H1 (cell line): ENCODE measurements around the gene PTPA. TPM values are rescaled to one million over a fixed set of nuclear protein-coding genes. Genes with fewer than 3 reads are reported as not detected.

Experiments used
- CTCF ChIA-PET: fragments of 300-600 bp; sonication (Branson Sonifier 250); formaldehyde crosslinking; loops from one replicate; lab custom pipeline; 2021; ENCODE audit not compliant: partially characterized antibody; lab: Charles Lee
- POLR2A ChIA-PET: fragments of 300-600 bp; sonication (Branson Sonifier 250); formaldehyde crosslinking; loops from one replicate; lab custom pipeline; 2021; ENCODE audit warnings: inconsistent platforms; ENCODE audit not compliant: partially characterized antibody; lab: Charles Lee
- DNase-seq, 2 experiments: peaks; one replicate each; pipeline versions ENCODE4 v3.0.0 to v3.0.0-alpha.2; 2010 to 2022; ENCODE audit warnings: low spot score in 2 of 2, low read depth in 1 of 2, mixed read lengths in 1 of 2
- FAIRE-seq: peaks from 2 replicates; lab custom pipeline; 2011; peaks lifted over from hg19 to GRCh38; lab: Jason Lieb, UNC
- H2AFZ ChIP-seq: 2 replicates; pipeline ENCODE4 v1.8.1; 2012; ENCODE audit warnings: low read length, inconsistent platforms
- H2AK5ac ChIP-seq: 2 replicates; pipeline ENCODE4 v1.6.1; 2013; ENCODE audit warnings: low read depth, low read length
- H2BK120ac ChIP-seq: replicated peaks from 2 replicates; pipeline ENCODE3; 2013; ENCODE audit warnings: low read depth, low read length, inconsistent platforms
- H2BK12ac ChIP-seq: 2 replicates; pipeline ENCODE4 v1.6.1; 2013; ENCODE audit warnings: low read depth, low read length
- H2BK15ac ChIP-seq: 2 replicates; pipeline ENCODE4 v1.6.1; 2013; ENCODE audit warnings: low read length
- H2BK20ac ChIP-seq: 2 replicates; pipeline ENCODE4 v1.6.1; 2013; ENCODE audit warnings: low read length
- H2BK5ac ChIP-seq: 2 replicates; pipeline ENCODE4 v1.6.1; 2013; ENCODE audit warnings: low read depth, low read length
- H3K14ac ChIP-seq: 2 replicates; pipeline ENCODE4 v1.6.1; 2013; ENCODE audit warnings: inconsistent platforms; ENCODE audit not compliant: insufficient read length
- H3K18ac ChIP-seq: 2 replicates; pipeline ENCODE4 v1.6.1; 2013; ENCODE audit warnings: low read length; ENCODE audit errors: extremely low read depth
- H3K23ac ChIP-seq: 2 replicates; pipeline ENCODE4 v1.6.1; 2013; ENCODE audit warnings: inconsistent platforms; ENCODE audit not compliant: insufficient read length
- H3K23me2 ChIP-seq: 2 replicates; pipeline ENCODE4 v1.6.1; 2013; ENCODE audit warnings: low read depth, low read length
- H3K27ac ChIP-seq: 2 replicates; pipeline ENCODE4 v1.6.1; 2011; ENCODE audit warnings: low read depth, low read length, inconsistent platforms
- H3K27me3 ChIP-seq, 4 experiments: replicated peaks in 1 of 4; 1 replicate in 1 of 4; 2 replicates in 3 of 4; pipeline versions ENCODE4 v1.6.1 to v1.8.1; 2011 to 2013; ENCODE audit warnings: low read length in 3 of 4, mild to moderate bottlenecking in 3 of 4, inconsistent platforms in 2 of 4, mixed read lengths in 2 of 4, moderate library complexity in 1 of 4; ENCODE audit not compliant: control insufficient read depth in 3 of 4, insufficient read depth in 3 of 4; ENCODE audit errors: extremely low read depth in 1 of 4
- H3K36me3 ChIP-seq, 4 experiments: 2 replicates each; pipeline versions ENCODE4 v1.6.1 to v1.8.1; 2011 to 2013; ENCODE audit warnings: mild to moderate bottlenecking in 4 of 4, low read length in 3 of 4, moderate library complexity in 2 of 4, control low read depth in 1 of 4, inconsistent platforms in 1 of 4; ENCODE audit not compliant: insufficient read depth in 4 of 4, control insufficient read depth in 2 of 4
- H3K4ac ChIP-seq: replicated peaks from 2 replicates; pipeline ENCODE3; 2013; ENCODE audit warnings: low read length, low read depth, mixed read lengths, inconsistent platforms; ENCODE audit not compliant: insufficient read length
- H3K4me1 ChIP-seq, 4 experiments: replicated peaks in 1 of 4; 1 replicate in 1 of 4; 2 replicates in 3 of 4; pipeline versions ENCODE4 v1.6.1 to v1.8.1; 2011 to 2013; ENCODE audit warnings: low read length in 3 of 4, inconsistent platforms in 2 of 4, mixed read lengths in 1 of 4; ENCODE audit not compliant: insufficient read depth in 4 of 4, control insufficient read depth in 3 of 4
- H3K4me2 ChIP-seq, 2 experiments: 2 replicates each; pipeline versions ENCODE4 v1.6.1 to v1.8.1; 2011 to 2013; ENCODE audit warnings: low read depth in 2 of 2, low read length in 2 of 2, control low read depth in 1 of 2, inconsistent platforms in 1 of 2, mild to moderate bottlenecking in 1 of 2; ENCODE audit not compliant: insufficient read depth in 1 of 2
- H3K4me3 ChIP-seq, 4 experiments: fragments of 200-600, 300-600 bp in 1 of 4; sonication (generic), shearing (Covaris generic), sonication (Bioruptor Twin) in 1 of 4; 2 replicates each; pipeline versions ENCODE4 v1.5.1 to v1.8.1; 2011 to 2016; ENCODE audit warnings: low read length in 4 of 4, low read depth in 3 of 4, control low read depth in 2 of 4, inconsistent platforms in 2 of 4, mild to moderate bottlenecking in 2 of 4, mixed read lengths in 1 of 4, moderate library complexity in 1 of 4; ENCODE audit not compliant: insufficient read depth in 2 of 4; ENCODE audit errors: extremely low read depth in 1 of 4
- H3K56ac ChIP-seq: replicated peaks from 2 replicates; pipeline ENCODE3; 2013; ENCODE audit warnings: low read depth, mild to moderate bottlenecking, mixed read lengths, low read length, inconsistent platforms; ENCODE audit not compliant: insufficient read length
- H3K79me1 ChIP-seq: 2 replicates; pipeline ENCODE4 v1.6.1; 2013; ENCODE audit warnings: low read depth, low read length, control low read depth
- H3K79me2 ChIP-seq, 2 experiments: 2 replicates each; pipeline versions ENCODE4 v1.6.1 to v1.8.1; 2012 to 2013; ENCODE audit warnings: low read length in 2 of 2, mild to moderate bottlenecking in 2 of 2, inconsistent platforms in 1 of 2; ENCODE audit not compliant: insufficient read depth in 2 of 2, control insufficient read depth in 1 of 2
- H3K9ac ChIP-seq, 4 experiments: replicated peaks in 1 of 4; 1 replicate in 1 of 4; 2 replicates in 3 of 4; pipeline versions ENCODE4 v1.6.1 to v1.8.1; 2011 to 2013; ENCODE audit warnings: low read depth in 3 of 4, low read length in 3 of 4, control low read depth in 2 of 4, mild to moderate bottlenecking in 2 of 4, moderate library complexity in 2 of 4, inconsistent platforms in 1 of 4; ENCODE audit errors: extremely low read depth in 1 of 4
- H3K9me3 ChIP-seq, 2 experiments: 2 replicates each; pipeline versions ENCODE4 v1.6.1 to v1.8.1; 2012 to 2013; ENCODE audit warnings: mild to moderate bottlenecking in 2 of 2, moderate library complexity in 2 of 2, control low read depth in 1 of 2, inconsistent platforms in 1 of 2, low read depth in 1 of 2, low read length in 1 of 2, mixed read lengths in 1 of 2; ENCODE audit not compliant: insufficient read depth in 2 of 2
- H4K20me1 ChIP-seq, 2 experiments: replicated peaks in 1 of 2; 2 replicates each; pipeline versions ENCODE3 to v1.8.1; 2011 to 2013; ENCODE audit warnings: inconsistent platforms in 2 of 2, low read length in 2 of 2, mild to moderate bottlenecking in 1 of 2; ENCODE audit not compliant: insufficient read depth in 2 of 2, control insufficient read depth in 1 of 2
- H4K5ac ChIP-seq: 2 replicates; pipeline ENCODE4 v1.6.1; 2013; ENCODE audit warnings: low read length, low read depth, mixed read lengths, inconsistent platforms; ENCODE audit not compliant: insufficient read length
- H4K8ac ChIP-seq: 2 replicates; pipeline ENCODE4 v1.8.0; 2013; ENCODE audit warnings: mild to moderate bottlenecking, moderate library complexity, low read length, inconsistent platforms; ENCODE audit not compliant: insufficient read depth; ENCODE audit errors: extremely low read depth
- H4K91ac ChIP-seq: replicated peaks from 2 replicates; pipeline ENCODE3; 2013; ENCODE audit warnings: low read length, mixed read lengths, inconsistent platforms; ENCODE audit not compliant: insufficient read length
- ASH2L ChIP-seq: fragments of 200-600, 300-600 bp; sonication (generic); IDR thresholded peaks from one replicate; pipeline ENCODE4 v1.7.1; 2017; ENCODE audit warnings: low read length
- GABPA ChIP-seq: IDR thresholded peaks from 2 replicates; pipeline ENCODE4 v1.6.1; 2011; ENCODE audit warnings: mild to moderate bottlenecking, low read length, moderate library complexity, borderline replicate concordance; ENCODE audit not compliant: insufficient read depth
- HDAC2 ChIP-seq, 2 experiments: fragments of 300-600 bp in 1 of 2; sonication (generic) in 1 of 2; IDR thresholded peaks; 2 replicates each; pipeline ENCODE4 v1.6.1; 2011 to 2012; ENCODE audit warnings: low read depth in 2 of 2, low read length in 2 of 2, mild to moderate bottlenecking in 2 of 2, moderate library complexity in 2 of 2, borderline replicate concordance in 1 of 2, inconsistent platforms in 1 of 2
- HDAC6 ChIP-seq: IDR thresholded peaks from one replicate; pipeline ENCODE4 v1.7.1; 2012; ENCODE audit warnings: low read depth, mild to moderate bottlenecking, inconsistent platforms, low read length, moderate library complexity
- JUN ChIP-seq: IDR thresholded peaks from 2 replicates; pipeline ENCODE4 v1.6.1; 2011; ENCODE audit warnings: low read depth, mild to moderate bottlenecking, improper control_type of control experiment, low read length
- KDM4A ChIP-seq: IDR thresholded peaks from one replicate; pipeline ENCODE4 v1.7.1; 2012; ENCODE audit warnings: low read depth, mild to moderate bottlenecking, moderate library complexity, low read length, inconsistent platforms; ENCODE audit not compliant: severe bottlenecking
- NANOG ChIP-seq: IDR thresholded peaks from 2 replicates; pipeline ENCODE4 v1.6.1; 2011; ENCODE audit warnings: low read length, low read depth, mild to moderate bottlenecking, inconsistent platforms; ENCODE audit not compliant: insufficient read depth, poor library complexity, severe bottlenecking
- PHF8 ChIP-seq: fragments of 200-600 bp; sonication (generic); conservative IDR thresholded peaks from 2 replicates; pipeline ENCODE4 v1.7.1; 2012; ENCODE audit warnings: low read depth, mild to moderate bottlenecking, inconsistent platforms, low read length, moderate library complexity
- WGBS, 2 experiments: shearing (Covaris generic) in 1 of 2; methylation state at CpG; one replicate each; pipeline versions ENCODE4 v1.1.6 to v1.1.7; 2013 to 2015; ENCODE audit warnings: low lambda C conversion rate in 2 of 2, mixed read lengths in 2 of 2, inconsistent platforms in 1 of 2, low coverage in 1 of 2, missing lambda C conversion rate in 1 of 2; ENCODE audit not compliant: insufficient replicate concordance in 2 of 2, insufficient coverage in 1 of 2, insufficient read length in 1 of 2; ENCODE audit errors: extremely low coverage in 1 of 2, missing lambda C conversion rate in 1 of 2; 5-methylcytosine and 5-hydroxymethylcytosine counted together
- polyA plus RNA-seq, 7 experiments: library from polyadenylated mRNA; depleted of rRNA in 3 of 7; stranded (reverse) in 5 of 7; unstranded in 2 of 7; fragments of >200 nt in 5 of 7; fragments of 200-250 nt in 2 of 7; gene quantifications; 1 replicate in 5 of 7; 2 replicates in 1 of 7; 4 replicates in 1 of 7; pipeline versions ENCODE4 v1.2.1 to v1.2.3, GENCODE V29; 2011 to 2013; ENCODE audit warnings: missing spikeins in 2 of 7, mixed read lengths in 2 of 7
- total RNA-seq: library from RNA; stranded (reverse); fragmentation: NEBNext Ultra II Directional; extraction: Animal tissue kit (Norgen Biotek cat#: 25700); gene quantifications from 2 replicates; pipeline ENCODE4 v1.2.1, GENCODE V29; 2021

PTPA gene
- total and polyA plus RNA-seq, 2 of the 8 experiments (the other 6 are each of a cell fraction or from before 2014, with no cell fraction given) = 114 to 145 TPM

GRCh38 chr9:129109952-129110739 lies 1.1 kb upstream of the PTPA start:
- peaks cover 0 to 15% (median 13%) of the 10 kb centered on the region in 4 experiments; a peak in 5 of 7 replicates for H3K27me3 ChIP-seq
- H2AFZ ChIP-seq = peak overlapping the region; percentile 47; the same call in 1 of the 2 replicates
- peak; percentile 36 for TF ChIP-seq ASH2L
- peak; percentile 91 for TF ChIP-seq KDM4A
- 0 out of 2 replicates have a peak, but pooled peaks have one; percentile 23 for TF ChIP-seq PHF8
- no peak for TF ChIP-seq GABPA
- TF ChIP-seq NANOG = no peak
- peak in 1 of 2 experiments; percentile 45; a peak in 1 of 4 replicates for TF ChIP-seq HDAC2 (IDR thresholded peaks at IDR 0.05; ENCODE audit: borderline replicate concordance in 1 of 2, low read depth in 2 of 2, low read length in 2 of 2)
- no peak for TF ChIP-seq JUN
- no peak for TF ChIP-seq HDAC6

More at GRCh38 chr9:129109952-129110739, 1.1 kb upstream of the PTPA start:
- Histone ChIP-seq H2BK12ac (no peak overlapping the region), H2BK15ac (no peak overlapping the region), H3K4me1 (peaks cover 0 to 5% (median 3%) of the 10 kb centered on the region in 4 experiments; a peak in 3 of 7 replicates), H4K20me1 (peaks cover 0 to 2% of the 10 kb centered on the region in 2 experiments), H3K4ac (peak overlapping the region; percentile 85), H3K23ac (no peak overlapping the region), H3K23me2 (peaks cover 10% of the 10 kb centered on the region), H4K91ac (no peak overlapping the region), H3K18ac (no peak overlapping the region; the same call in 1 of the 2 replicates), H3K36me3 (no peaks in the 10 kb centered on the region), H3K9me3 (no peaks in the 10 kb centered on the region), H2BK20ac (no peak overlapping the region), H4K8ac (peak overlapping the region; percentile 63), H2AK5ac (no peak overlapping the region), H3K9ac (peak overlapping the region in 1 of 4 experiments; percentile 20; a peak in 4 of 7 replicates), H2BK5ac (no peak overlapping the region), H3K79me2 (peaks cover 0 to 34% of the 10 kb centered on the region in 2 experiments; a peak in 3 of 4 replicates), H3K79me1 (peaks cover 4% of the 10 kb centered on the region), H3K27ac (no peak overlapping the region), H3K4me3 (peak overlapping the region; percentile 75 to 95 (median 84)), H3K56ac (peak overlapping the region; percentile 69), H4K5ac (no peak overlapping the region), H3K4me2 (peak overlapping the region; percentile 84 to 87), H2BK120ac (no peak overlapping the region), H3K14ac (no peak overlapping the region)
- DNase-seq (peak in 1 of 2 experiments; percentile 65), FAIRE-seq (no peak)
- ChIA-PET POLR2A (interaction anchor here (0.8 to 1.4 kb wide), 4 partner anchors 10 to 30 kb away, joined by 3 to 5 read pairs (median 4); partner anchors contain the start of gene DOLPP1), CTCF (interaction anchor here (0.6 to 9.7 kb wide), 3 partner anchors 12 to 73 kb away, joined by 3 to 64 read pairs (median 4); no protein-coding TSS in a partner anchor)
- WGBS, 2 experiments = 26% methylated on average over 25 of the region's 64 CpGs; no CpG with 5 or more reads in 1 of the 2 experiments
